Liver (tissue), 3 donors: ENCODE measurements around the gene MLF2.

Experiments used
- ATF3 ChIP-seq: IDR thresholded peaks from 2 replicates; pipeline ENCODE4 v1.6.1; 2016; ENCODE audit warnings: antibody characterized with exemption
- CTCF ChIP-seq: fragments of 150-350 bp; IDR thresholded peaks from 2 replicates; pipeline ENCODE4 v1.5.1; 2017; ENCODE audit warnings: improper control_type of control experiment, low read depth, low read length; ENCODE audit not compliant: missing input control
- EGR1 ChIP-seq, 2 donors: IDR thresholded peaks; 2 replicates each; pipeline ENCODE4 v1.6.1; 2016 to 2018; ENCODE audit warnings: antibody characterized with exemption in 2 of 2, low read depth in 2 of 2
- FOXA1 ChIP-seq: IDR thresholded peaks from 2 replicates; pipeline ENCODE4 v1.6.1; 2016; ENCODE audit warnings: antibody characterized with exemption
- GABPA ChIP-seq, 2 donors: IDR thresholded peaks in 1 of 2; conservative IDR thresholded peaks in 1 of 2; 2 replicates each; pipeline ENCODE4 v1.6.1; 2016; ENCODE audit warnings: antibody characterized with exemption in 2 of 2, mild to moderate bottlenecking in 1 of 2, moderate library complexity in 1 of 2
- HNF4G ChIP-seq: IDR thresholded peaks from 2 replicates; pipeline ENCODE4 v1.6.1; 2016; ENCODE audit warnings: antibody characterized with exemption
- JUND ChIP-seq, 2 donors: IDR thresholded peaks; 2 replicates each; pipeline ENCODE4 v1.6.1; 2016; ENCODE audit warnings: antibody characterized with exemption in 2 of 2
- MAX ChIP-seq: IDR thresholded peaks from 2 replicates; pipeline ENCODE4 v1.6.1; 2016; ENCODE audit warnings: antibody characterized with exemption
- RAD21 ChIP-seq, 2 donors: IDR thresholded peaks; 2 replicates each; pipeline ENCODE4 v1.6.1; 2016; ENCODE audit warnings: antibody characterized with exemption in 2 of 2, mild to moderate bottlenecking in 2 of 2
- REST ChIP-seq: IDR thresholded peaks from 2 replicates; pipeline ENCODE4 v1.6.1; 2016; ENCODE audit warnings: antibody characterized with exemption, mild to moderate bottlenecking
- RXRA ChIP-seq, 2 donors: IDR thresholded peaks; 2 replicates each; pipeline ENCODE4 v1.6.1; 2017 to 2018; ENCODE audit warnings: antibody characterized with exemption in 2 of 2, mild to moderate bottlenecking in 1 of 2
- SP1 ChIP-seq: IDR thresholded peaks from 2 replicates; pipeline ENCODE4 v1.6.1; 2018; ENCODE audit warnings: antibody characterized with exemption, mild to moderate bottlenecking
- TAF1 ChIP-seq: conservative IDR thresholded peaks from 2 replicates; pipeline ENCODE4 v1.6.1; 2016; ENCODE audit warnings: antibody characterized with exemption, mild to moderate bottlenecking
- YY1 ChIP-seq: IDR thresholded peaks from 2 replicates; pipeline ENCODE4 v1.6.1; 2016; ENCODE audit warnings: antibody characterized with exemption, mild to moderate bottlenecking
- donor health status: healthy.
- donor health status: healthy.

DNA sequence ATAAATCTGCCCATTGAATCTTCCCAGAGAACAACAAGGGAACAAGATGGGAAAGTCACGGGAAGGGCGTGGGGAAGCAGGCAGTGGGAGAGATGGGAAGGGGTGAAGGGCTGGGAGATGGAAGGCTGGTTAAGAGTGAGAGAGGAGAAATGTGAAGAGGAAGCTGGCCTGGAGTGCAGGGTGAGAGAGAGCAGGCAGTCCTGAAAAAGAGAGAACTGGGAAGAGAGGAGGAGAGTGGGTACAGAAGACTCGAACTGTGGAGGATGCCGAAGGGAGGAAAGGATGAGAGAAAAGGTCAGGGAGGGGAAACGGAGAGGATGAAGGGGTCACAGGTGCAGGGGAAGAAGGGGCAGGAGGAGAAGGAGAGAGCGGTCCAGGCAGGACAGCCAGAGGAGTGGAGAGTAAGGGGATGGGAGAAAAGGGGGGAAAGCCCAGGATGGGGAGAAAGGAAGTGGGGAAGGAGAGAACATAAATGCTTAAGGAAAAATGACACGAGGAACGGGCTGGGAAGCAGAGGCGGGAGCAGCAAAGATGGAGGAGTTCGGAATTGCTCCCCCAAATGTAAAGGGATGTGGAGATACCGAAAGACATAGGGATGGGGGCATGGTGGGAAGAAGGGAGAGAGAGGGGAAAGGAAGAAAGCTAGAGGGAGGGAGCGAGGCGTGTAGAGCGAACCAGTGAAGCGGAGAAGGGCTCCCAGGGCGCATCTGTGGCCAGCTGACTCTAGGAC is 53.5 kb downstream of the MLF2 start:
- TF ChIP-seq CTCF, result no peak
- no peak for TF ChIP-seq RAD21 (IDR thresholded peaks at IDR 0.05)
- TF ChIP-seq YY1, result no peak
- no peak for TF ChIP-seq REST
- TF ChIP-seq EGR1 (IDR thresholded peaks at IDR 0.05; ENCODE audit: low read depth in 2 of 2), result no peak
- no peak for TF ChIP-seq TAF1
- no peak for TF ChIP-seq MAX
- TF ChIP-seq HNF4G, result no peak
- TF ChIP-seq SP1, result no peak
- TF ChIP-seq JUND (IDR thresholded peaks at IDR 0.05), result no peak
- no peak for TF ChIP-seq FOXA1
- TF ChIP-seq RXRA (IDR thresholded peaks at IDR 0.05), result no peak
- no peak for TF ChIP-seq GABPA (IDR thresholded peaks at IDR 0.05 in 1 of 2, conservative IDR thresholded peaks at IDR 0.05 in 1 of 2)
- TF ChIP-seq ATF3, result no peak
